H1 (cell line): ENCODE results near the gene TBC1D2B.
"Not testable (repeated sequence)": the region's sequence is repeated elsewhere in the genome, so short reads cannot be mapped to it uniquely, and the experiment has no call there.

Source experiments
- CREB1 ChIP-seq: IDR thresholded peaks from 2 replicates; pipeline ENCODE4 v1.6.1; 2012; ENCODE audit warnings: inconsistent platforms
- RNF2 ChIP-seq: fragments of 200-900, 300-1000 bp; sonication (generic); IDR thresholded peaks from 2 replicates; pipeline ENCODE4 v1.7.1; 2016; ENCODE audit warnings: borderline replicate concordance, low read depth, mild to moderate bottlenecking, antibody characterized with exemption, low read length; ENCODE audit not compliant: poor library complexity, severe bottlenecking; ENCODE audit errors: missing control alignments
- RXRA ChIP-seq: IDR thresholded peaks from 2 replicates; pipeline ENCODE4 v1.6.1; 2011; ENCODE audit warnings: low read depth, mild to moderate bottlenecking, low read length, moderate library complexity; ENCODE audit not compliant: insufficient read depth
- SIX5 ChIP-seq: IDR thresholded peaks from 2 replicates; pipeline ENCODE4 v1.6.1; 2011; ENCODE audit warnings: mild to moderate bottlenecking, low read depth, low read length
- SP1 ChIP-seq: IDR thresholded peaks from 2 replicates; pipeline ENCODE4 v1.6.1; 2011; ENCODE audit warnings: low read depth, low read length
- YY1 ChIP-seq: IDR thresholded peaks from 2 replicates; pipeline ENCODE4 v1.6.1; 2011; ENCODE audit warnings: low read depth, mild to moderate bottlenecking, low read length
- ZNF274 ChIP-seq: IDR thresholded peaks from 2 replicates; pipeline ENCODE4 v1.7.0; 2012; ENCODE audit warnings: low read length, borderline replicate concordance; ENCODE audit errors: extremely low read depth
- TF ChIP-seq, protein P1 (sequence below): IDR thresholded peaks from 2 replicates; pipeline ENCODE4 v1.6.1; 2012; ENCODE audit warnings: inconsistent platforms
- TF ChIP-seq, protein P2 (sequence below), 3 experiments: IDR thresholded peaks; 1 replicate in 2 of 3; 2 replicates in 1 of 3; pipeline versions ENCODE4 v1.5.1 to v1.6.1; 2011; ENCODE audit warnings: low read length in 3 of 3, mild to moderate bottlenecking in 3 of 3, inconsistent platforms in 2 of 3, low read depth in 1 of 3, moderate library complexity in 1 of 3; ENCODE audit not compliant: insufficient read depth in 1 of 3; ENCODE audit errors: control extremely low read depth in 1 of 3
- TF ChIP-seq, protein P3 (sequence below): IDR thresholded peaks from 2 replicates; pipeline ENCODE4 v1.6.1; 2012; ENCODE audit warnings: low read length, inconsistent platforms

DNA sequence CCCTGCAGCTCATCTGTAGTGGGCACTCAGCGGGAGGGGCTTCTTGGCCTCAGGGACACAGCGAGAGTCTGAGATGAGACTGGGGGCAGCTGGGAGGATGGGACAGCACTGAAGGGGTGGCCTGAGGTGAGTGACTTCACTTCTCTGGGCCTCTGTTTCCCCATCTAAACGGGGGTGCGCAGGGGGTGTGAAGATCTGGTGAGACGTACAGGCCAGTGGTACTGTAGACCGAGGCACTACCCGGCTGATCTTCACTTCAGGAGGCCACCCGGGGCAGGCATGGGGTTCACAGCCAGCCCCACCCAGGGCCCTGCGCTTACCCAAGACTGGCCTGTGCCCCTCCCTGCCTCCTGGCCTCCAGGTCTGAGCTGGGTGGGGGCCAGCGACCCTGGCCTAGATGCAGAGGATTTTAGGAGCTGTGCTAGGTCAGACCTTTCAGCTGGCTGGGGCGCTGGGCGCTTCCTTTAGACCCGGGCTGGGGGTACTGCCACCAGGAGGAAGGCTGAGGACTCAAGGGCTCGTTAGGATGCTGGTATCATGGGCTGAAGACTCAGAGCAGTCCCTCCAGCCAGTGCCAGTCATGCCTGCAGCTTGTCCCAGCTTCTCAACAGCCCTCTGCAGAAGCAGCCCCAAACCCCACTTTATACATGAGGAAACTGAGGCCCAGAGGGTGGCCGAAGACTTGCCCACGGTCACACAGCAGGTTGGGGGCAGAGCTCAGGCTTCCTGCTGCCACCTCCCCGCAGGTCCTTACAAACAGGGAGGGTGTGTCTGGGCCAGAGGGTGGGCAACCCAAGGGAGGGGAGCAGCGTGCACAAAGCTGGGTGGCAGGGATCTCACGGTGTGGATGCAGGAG is 99.4 kb downstream of the TBC1D2B start:
- TF ChIP-seq YY1, CREB1, ZNF274, RXRA, SP1, SIX5, RNF2: not testable (repeated sequence)
- TF ChIP-seq, protein P1, sequence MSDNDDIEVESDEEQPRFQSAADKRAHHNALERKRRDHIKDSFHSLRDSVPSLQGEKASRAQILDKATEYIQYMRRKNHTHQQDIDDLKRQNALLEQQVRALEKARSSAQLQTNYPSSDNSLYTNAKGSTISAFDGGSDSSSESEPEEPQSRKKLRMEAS, result not testable (repeated sequence)
- TF ChIP-seq, protein P2, sequence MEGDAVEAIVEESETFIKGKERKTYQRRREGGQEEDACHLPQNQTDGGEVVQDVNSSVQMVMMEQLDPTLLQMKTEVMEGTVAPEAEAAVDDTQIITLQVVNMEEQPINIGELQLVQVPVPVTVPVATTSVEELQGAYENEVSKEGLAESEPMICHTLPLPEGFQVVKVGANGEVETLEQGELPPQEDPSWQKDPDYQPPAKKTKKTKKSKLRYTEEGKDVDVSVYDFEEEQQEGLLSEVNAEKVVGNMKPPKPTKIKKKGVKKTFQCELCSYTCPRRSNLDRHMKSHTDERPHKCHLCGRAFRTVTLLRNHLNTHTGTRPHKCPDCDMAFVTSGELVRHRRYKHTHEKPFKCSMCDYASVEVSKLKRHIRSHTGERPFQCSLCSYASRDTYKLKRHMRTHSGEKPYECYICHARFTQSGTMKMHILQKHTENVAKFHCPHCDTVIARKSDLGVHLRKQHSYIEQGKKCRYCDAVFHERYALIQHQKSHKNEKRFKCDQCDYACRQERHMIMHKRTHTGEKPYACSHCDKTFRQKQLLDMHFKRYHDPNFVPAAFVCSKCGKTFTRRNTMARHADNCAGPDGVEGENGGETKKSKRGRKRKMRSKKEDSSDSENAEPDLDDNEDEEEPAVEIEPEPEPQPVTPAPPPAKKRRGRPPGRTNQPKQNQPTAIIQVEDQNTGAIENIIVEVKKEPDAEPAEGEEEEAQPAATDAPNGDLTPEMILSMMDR (IDR thresholded peaks at IDR 0.05; ENCODE audit: control extremely low read depth in 1 of 3, insufficient read depth in 1 of 3, low read depth in 1 of 3, low read length in 3 of 3), result not testable (repeated sequence)
- TF ChIP-seq, protein P3, sequence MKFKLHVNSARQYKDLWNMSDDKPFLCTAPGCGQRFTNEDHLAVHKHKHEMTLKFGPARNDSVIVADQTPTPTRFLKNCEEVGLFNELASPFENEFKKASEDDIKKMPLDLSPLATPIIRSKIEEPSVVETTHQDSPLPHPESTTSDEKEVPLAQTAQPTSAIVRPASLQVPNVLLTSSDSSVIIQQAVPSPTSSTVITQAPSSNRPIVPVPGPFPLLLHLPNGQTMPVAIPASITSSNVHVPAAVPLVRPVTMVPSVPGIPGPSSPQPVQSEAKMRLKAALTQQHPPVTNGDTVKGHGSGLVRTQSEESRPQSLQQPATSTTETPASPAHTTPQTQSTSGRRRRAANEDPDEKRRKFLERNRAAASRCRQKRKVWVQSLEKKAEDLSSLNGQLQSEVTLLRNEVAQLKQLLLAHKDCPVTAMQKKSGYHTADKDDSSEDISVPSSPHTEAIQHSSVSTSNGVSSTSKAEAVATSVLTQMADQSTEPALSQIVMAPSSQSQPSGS, result not testable (repeated sequence)
